ENCODE measurements around the gene ZNF772. TPM values are rescaled to one million over a fixed set of nuclear protein-coding genes. Genes with fewer than 3 reads are reported as not detected.

The ZNF772 gene
- total and polyA plus RNA-seq, 2 of the 8 experiments (the other 6 are each of a cell fraction or from before 2014, with no cell fraction given), result 4.0 to 15.2 TPM

GRCh38 chr19:57465680-57466381 lies 11.5 kb downstream of the ZNF772 start (continued):
- no peak for TF ChIP-seq E2F6 (IDR thresholded peaks at IDR 0.05)

All from H1 (cell line).